HCT116 (cell line): Measurements from ENCODE around the gene TNIK.

Experiments used
- CTCF ChIP-seq, 3 experiments: fragments of 200-600 bp in 1 of 3; sonication (generic) in 1 of 3; IDR thresholded peaks in 2 of 3; conservative IDR thresholded peaks in 1 of 3; 2 replicates each; pipeline ENCODE4 v1.5.1; 2012 to 2017; ENCODE audit warnings: low read depth in 2 of 3, low read length in 2 of 3, antibody characterized with exemption in 1 of 3, borderline replicate concordance in 1 of 3, control low read depth in 1 of 3, mild to moderate bottlenecking in 1 of 3, mixed read lengths in 1 of 3, mixed run types in 1 of 3, moderate library complexity in 1 of 3; ENCODE audit not compliant: insufficient read depth in 1 of 3
- RAD21 ChIP-seq: IDR thresholded peaks from 2 replicates; pipeline ENCODE4 v1.6.1; 2012; ENCODE audit warnings: low read depth, mild to moderate bottlenecking
- SIN3A ChIP-seq: IDR thresholded peaks from 2 replicates; pipeline ENCODE4 v1.6.1; 2012; ENCODE audit warnings: low read depth
- ZBTB33 ChIP-seq: IDR thresholded peaks from 2 replicates; pipeline ENCODE4 v1.6.1; 2011; ENCODE audit warnings: mild to moderate bottlenecking, low read length, moderate library complexity; ENCODE audit not compliant: insufficient replicate concordance; ENCODE audit errors: extremely low read depth

DNA sequence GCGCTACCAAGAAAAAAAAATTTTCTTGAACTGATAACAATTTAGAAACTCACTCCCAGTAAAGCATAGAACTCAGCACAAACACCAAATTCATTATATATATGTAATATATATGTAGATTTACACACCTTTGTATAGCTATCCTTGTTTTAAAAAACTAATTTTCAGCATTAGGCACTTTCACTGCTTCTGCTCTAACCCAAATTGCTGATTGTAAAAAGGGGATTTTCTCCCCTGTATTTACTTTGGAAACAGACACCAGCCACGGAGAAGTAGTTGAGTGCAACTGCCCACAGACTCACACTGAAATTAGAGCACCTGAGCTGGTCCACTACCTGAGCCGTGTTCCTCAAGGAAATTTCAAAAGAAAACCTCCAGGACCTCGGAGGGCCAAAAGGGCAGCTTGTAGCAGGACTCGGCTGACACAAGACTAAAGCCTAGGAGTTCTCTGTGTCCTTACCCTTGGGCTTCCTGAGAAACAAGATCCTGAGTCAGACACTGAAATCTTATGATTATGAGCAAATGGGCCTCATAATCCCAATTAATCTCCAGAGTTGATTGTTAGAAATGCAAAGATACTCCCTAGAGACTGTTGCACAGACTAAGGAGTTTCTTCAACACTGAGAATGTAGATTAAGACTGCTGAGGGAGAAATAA, 106.0 kb downstream of the TNIK start:
- TF ChIP-seq CTCF (IDR thresholded peaks at IDR 0.05 in 2 of 3, conservative IDR thresholded peaks at IDR 0.05 in 1 of 3; ENCODE audit: borderline replicate concordance in 1 of 3, insufficient read depth in 1 of 3, low read depth in 2 of 3, low read length in 2 of 3) (no peak), RAD21 (no peak), ZBTB33 (no peak), SIN3A (no peak)
